ENCODE results near the gene IL20RA. TPM values are rescaled to one million over a fixed set of nuclear protein-coding genes. Genes with fewer than 3 reads are reported as not detected.

IL20RA gene
- total RNA-seq, 2 experiments from 2014 or later = not detected

DNA sequence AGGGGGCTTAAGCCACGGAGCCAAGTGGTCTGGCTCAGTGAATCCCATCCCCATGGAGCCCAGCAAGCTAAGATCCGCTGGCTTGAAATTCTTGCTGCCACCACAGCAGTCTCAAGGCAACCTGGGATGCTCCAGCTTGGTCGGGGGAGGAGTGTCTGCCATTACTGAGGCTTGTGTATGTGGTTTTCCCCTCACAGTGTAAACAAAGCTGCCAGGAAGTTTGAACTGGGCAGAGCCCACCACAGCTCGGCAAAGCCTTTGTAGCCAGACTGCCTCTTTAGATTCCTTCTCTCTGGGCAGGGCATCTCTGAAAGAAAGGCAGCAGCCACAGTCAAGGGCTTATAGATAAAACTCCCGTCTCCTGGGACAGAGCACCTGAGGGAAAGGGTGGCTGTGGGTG lies 25.5 kb upstream of the IL20RA start:
- H3K36me3 Mint-ChIP-seq = no peaks in the 10 kb centered on the region
- H3K27ac Mint-ChIP-seq = no peak overlapping the region
- peaks cover 2% of the 10 kb centered on the region for H3K9me3 Mint-ChIP-seq
- no peak for DNase-seq
- no peak overlapping the region for H3K4me3 Mint-ChIP-seq
- POLR2A ChIA-PET = no interaction called here
- no peak for ATAC-seq (ENCODE audit: low read depth)
- H3K27me3 Mint-ChIP-seq = peaks cover 75% of the 10 kb centered on the region
- H3K4me1 Mint-ChIP-seq = no peaks in the 10 kb centered on the region

DNA sequence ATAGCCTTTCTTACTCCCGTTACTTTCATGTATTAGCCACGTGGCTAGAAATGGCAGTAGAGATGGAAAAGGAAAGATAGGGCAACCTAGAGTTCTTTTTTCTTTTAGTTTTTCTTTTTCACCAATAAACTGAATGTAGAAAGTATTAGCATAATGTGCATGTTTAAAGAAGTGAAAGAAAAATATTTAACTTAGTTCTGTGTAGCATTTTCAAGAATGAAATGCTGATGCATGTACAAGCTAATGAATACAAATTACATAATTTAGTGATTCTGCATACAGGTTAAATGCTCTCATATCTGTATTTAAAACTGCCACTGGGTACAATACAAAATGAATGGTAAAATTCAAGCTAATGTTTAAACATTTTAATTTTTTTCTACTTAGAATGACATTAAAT lies 22.6 kb upstream of the IL20RA start:
- Mint-ChIP-seq H3K36me3 (no peaks in the 10 kb centered on the region), H3K27ac (no peak overlapping the region), H3K9me3 (peaks cover 2% of the 10 kb centered on the region), H3K4me3 (no peak overlapping the region), H3K4me1 (no peaks in the 10 kb centered on the region), H3K27me3 (peaks cover 62% of the 10 kb centered on the region)
- DNase-seq (no peak), ATAC-seq (ENCODE audit: low read depth) (no peak)
- POLR2A ChIA-PET = no interaction called here

DNA sequence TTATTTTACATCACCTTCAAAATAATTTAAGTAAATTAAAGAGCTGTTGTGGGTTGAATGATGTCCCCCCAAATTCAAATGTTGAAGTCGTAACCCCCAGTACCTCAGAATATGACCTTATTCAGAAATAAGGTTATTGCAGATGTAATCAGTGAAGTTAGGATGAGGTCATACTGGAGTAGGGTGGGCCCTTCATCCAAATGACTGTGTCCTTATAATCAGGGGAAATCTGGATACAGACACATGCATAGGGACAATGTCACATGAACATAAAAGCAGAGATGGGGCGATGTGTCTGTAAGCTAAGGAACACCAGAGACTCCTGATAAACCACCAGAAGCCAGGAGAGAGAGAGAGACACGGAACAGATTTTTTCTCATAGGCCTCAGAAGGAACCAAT lies 13.3 kb upstream of the IL20RA start:
- no peaks in the 10 kb centered on the region for H3K36me3 Mint-ChIP-seq
- no peak overlapping the region for H3K27ac Mint-ChIP-seq
- H3K27me3 Mint-ChIP-seq = peaks cover 37% of the 10 kb centered on the region
- no peak for ATAC-seq (ENCODE audit: low read depth)
- no peak for DNase-seq
- POLR2A ChIA-PET = no interaction called here
- no peak overlapping the region for H3K4me3 Mint-ChIP-seq
- no peaks in the 10 kb centered on the region for H3K9me3 Mint-ChIP-seq
- no peaks in the 10 kb centered on the region for H3K4me1 Mint-ChIP-seq

DNA sequence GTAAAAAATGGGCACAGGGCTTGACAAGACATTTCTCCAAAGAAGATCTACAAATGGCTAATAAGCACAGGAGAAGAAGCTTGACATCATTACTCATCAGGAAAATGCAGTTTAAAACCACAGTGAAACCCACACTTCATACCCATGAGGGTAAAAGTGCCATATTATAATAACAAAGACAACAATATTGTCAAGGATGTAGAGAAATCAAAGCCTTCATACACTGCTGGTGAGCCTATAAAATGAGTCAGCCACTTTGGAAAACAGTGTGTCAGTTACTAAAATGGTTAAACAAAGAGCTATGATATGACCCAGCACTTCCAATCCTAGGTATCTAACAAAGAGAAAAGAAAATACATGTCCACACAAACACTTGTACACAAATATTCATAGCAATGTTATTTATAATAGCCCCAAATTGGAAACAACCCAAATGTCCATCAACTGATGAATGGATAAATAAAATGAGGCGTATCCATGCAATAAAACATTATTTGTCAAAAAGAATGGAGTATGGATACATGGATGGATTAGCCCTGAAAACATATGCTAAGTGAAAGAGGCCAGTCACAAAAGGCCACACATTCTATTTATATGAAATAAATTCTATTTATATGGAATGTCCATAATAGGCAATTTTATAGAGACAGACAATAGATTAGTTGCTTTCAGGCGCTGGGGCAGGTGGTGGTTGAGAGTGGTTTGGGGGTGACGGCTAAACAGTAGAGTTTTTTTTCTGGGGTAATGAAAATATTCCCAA lies 11.5 kb upstream of the IL20RA start:
- POLR2A ChIA-PET = no interaction called here
- no peak for ATAC-seq (ENCODE audit: low read depth)

DNA sequence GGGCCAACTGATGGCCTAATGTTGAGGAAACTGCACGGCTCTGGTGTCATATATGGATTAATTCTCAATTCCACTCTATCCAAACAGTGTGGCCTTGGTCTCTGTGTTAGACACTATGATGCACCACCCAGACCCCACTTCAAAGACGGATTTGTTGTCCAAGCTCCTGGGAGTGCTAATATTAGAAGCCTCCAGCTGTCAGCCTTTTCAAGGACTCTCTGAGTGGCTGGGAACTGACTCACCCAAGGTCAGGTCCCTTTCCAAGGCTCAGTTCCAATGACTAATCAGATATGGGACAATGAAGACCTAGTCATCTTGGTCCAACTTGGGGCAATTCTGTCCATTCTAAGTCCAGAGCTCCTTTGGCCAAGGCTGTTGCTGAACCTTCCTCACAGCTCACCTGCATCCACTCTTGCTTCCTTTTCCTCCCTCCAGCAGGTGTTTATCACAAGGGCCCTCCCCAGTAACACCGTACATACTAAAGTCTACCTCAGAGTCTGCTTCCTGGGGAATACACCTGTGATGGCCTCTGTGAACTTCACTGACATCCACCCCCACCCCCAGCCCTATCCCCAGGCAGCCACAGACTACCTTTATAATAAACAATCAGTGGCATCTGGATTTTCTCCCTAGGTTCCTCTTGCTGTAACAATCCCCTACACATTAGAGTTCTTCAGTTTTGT lies 7.2 kb upstream of the IL20RA start:
- Mint-ChIP-seq H3K27ac (no peak overlapping the region), H3K9me3 (no peaks in the 10 kb centered on the region), H3K27me3 (peaks cover 87% of the 10 kb centered on the region), H3K4me1 (no peaks in the 10 kb centered on the region), H3K36me3 (no peaks in the 10 kb centered on the region), H3K4me3 (no peak overlapping the region)
- POLR2A ChIA-PET = no interaction called here
- ATAC-seq (ENCODE audit: low read depth) = no peak
- DNase-seq = no peak

More for the DNA sequence above, 11.5 kb upstream of the IL20RA start:
- Mint-ChIP-seq H3K9me3 (no peaks in the 10 kb centered on the region), H3K4me3 (no peak overlapping the region), H3K4me1 (no peaks in the 10 kb centered on the region), H3K27me3 (peaks cover 52% of the 10 kb centered on the region), H3K27ac (no peak overlapping the region), H3K36me3 (no peaks in the 10 kb centered on the region)
- DNase-seq = no peak

DNA sequence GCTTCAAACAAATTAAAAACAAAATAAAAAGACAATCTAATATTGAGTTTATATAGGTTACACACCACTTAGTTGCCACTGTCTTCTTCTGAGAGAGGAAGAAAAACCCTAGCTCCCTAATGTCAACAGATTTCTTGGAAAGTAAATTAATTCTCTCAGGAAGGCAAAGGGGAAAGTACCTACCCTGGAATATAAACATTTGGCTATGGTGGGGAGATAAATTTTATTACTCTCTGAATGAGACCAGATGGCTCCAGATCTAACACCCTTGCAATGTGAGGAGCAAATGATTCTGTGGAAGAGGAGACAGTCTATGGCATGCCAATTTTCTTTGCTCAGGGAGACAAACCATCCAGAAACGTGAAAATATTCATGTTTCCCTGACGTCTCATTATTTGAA lies 4.3 kb upstream of the IL20RA start:
- H3K9me3 Mint-ChIP-seq = no peaks in the 10 kb centered on the region
- H3K27ac Mint-ChIP-seq = no peak overlapping the region
- POLR2A ChIA-PET = no interaction called here
- no peaks in the 10 kb centered on the region for H3K36me3 Mint-ChIP-seq
- no peak for DNase-seq
- peaks cover 78% of the 10 kb centered on the region for H3K27me3 Mint-ChIP-seq
- peaks cover 3% of the 10 kb centered on the region for H3K4me1 Mint-ChIP-seq
- no peak overlapping the region for H3K4me3 Mint-ChIP-seq
- no peak for ATAC-seq (ENCODE audit: low read depth)

DNA sequence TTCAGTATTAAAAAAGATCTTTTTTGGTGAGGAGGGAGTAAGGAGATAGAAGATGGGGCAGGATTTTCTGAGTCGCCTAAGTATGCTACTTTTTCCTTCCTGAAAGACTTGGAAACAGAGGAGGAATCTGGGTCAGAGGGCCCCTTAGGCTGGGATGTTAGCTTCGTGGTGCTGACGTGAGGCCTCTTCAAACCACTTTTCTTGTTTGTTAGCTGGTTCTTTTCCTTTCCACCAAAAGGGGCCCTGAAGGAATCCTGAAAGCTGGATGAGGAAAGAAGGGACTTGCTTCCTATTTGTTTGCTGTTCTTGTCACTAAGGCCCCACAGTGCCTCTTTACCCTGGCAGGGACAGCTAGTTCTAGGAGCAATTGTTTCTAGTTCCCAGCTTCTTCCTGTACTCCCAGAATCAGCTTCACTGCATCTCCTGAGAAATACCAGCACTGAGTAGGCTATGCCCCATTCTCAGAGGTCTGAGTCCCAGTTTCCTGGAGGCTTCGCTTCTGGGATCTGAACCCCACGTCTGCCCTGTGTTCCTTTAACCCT lies 2.2 kb upstream of the IL20RA start:
- ATAC-seq (ENCODE audit: low read depth) (no peak), DNase-seq (no peak)
- Mint-ChIP-seq H3K4me1 (peaks cover 5% of the 10 kb centered on the region), H3K36me3 (no peaks in the 10 kb centered on the region), H3K9me3 (no peaks in the 10 kb centered on the region), H3K27ac (no peak overlapping the region), H3K4me3 (no peak overlapping the region), H3K27me3 (peaks cover 85% of the 10 kb centered on the region)
- POLR2A ChIA-PET = no interaction called here

DNA sequence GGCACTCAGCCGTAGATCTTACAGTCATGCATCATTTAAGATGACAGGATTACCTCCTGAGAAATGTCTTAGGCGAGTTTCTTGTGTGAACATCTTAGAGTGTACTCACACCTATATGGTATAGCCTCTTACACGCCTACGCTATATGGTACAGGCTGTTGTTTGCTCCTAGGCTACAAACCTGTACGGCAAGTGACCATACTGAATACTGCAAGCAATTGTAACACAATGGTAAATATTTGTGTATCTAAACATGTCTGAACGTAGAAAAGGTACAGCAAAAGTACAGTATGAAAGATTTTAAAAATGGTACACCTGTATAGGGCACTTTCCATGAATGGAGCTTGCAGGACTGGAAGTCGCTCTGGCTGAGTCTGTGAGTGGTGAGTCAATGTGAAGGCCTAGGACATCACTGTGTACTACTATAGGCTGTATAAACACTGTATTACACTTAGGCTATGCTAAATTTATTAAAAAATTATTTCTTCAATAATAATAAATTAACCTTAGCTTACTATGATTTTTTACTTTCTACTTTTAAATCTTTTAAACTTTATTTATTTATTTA lies 541 bp upstream of the IL20RA start:
- H3K27ac Mint-ChIP-seq = no peak overlapping the region
- H3K4me1 Mint-ChIP-seq = peaks cover 5% of the 10 kb centered on the region
- POLR2A ChIA-PET = no interaction called here
- DNase-seq (no peak), ATAC-seq (ENCODE audit: low read depth) (no peak)
- peak overlapping the region; percentile 68 for H3K4me3 Mint-ChIP-seq
- no peaks in the 10 kb centered on the region for H3K9me3 Mint-ChIP-seq
- H3K27me3 Mint-ChIP-seq = peaks cover 88% of the 10 kb centered on the region
- no peaks in the 10 kb centered on the region for H3K36me3 Mint-ChIP-seq

DNA sequence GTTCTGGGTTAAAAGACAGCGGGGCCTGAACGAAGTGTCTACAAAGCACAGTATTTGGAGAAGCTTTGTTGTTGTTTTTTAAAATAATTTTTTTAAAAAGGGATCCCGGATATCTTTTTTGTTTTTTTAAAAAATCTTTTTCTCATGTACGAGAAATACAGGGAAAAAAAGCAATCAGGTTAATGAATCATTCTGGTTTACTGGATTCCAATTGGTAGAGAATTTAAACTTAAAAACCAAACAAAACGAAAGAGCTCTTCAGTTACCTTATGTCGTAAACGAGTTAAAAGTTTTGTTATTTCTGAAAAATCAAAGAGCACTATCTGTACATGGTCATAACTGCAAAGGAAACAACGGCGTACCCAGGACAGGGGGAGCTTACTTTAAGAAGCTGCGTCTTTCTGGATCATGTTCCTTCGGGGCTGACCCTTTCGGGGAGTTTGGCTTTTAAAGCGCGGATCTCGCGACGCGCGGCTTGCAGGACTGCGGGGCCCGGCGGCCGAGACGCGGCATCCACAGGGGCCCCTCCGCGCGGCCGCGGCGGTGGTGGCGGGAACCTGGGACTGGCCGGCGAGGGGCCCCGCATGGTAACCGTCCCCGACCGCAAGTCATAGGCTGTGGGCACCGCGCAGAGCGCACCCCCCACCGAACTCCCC lies 927 bp downstream of the IL20RA start:
- peak; percentile 41 for DNase-seq

DNA sequence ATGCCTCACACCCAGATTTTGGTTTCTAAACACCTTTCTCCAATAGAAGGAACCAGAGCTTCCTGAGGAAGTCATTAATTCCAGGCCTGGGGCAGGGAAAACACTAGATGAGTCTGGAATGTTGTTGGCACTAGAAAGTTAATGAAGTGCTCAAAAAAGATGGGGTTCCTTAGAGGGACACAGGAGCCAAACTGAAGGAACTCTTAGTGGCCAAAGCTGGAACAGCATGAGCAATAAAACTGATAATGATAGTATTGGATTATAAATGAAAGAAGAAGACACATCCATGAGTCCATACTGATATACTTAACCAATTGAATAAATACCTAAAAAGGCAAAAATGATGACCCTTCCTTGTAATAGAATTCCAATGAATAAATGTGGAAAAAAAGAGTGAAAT lies 4.4 kb downstream of the IL20RA start:
- POLR2A ChIA-PET = no interaction called here
- peaks cover 8% of the 10 kb centered on the region for H3K4me1 Mint-ChIP-seq
- H3K27me3 Mint-ChIP-seq = peaks cover 88% of the 10 kb centered on the region
- ATAC-seq (ENCODE audit: low read depth) = no peak
- peaks cover 4% of the 10 kb centered on the region for H3K9me3 Mint-ChIP-seq
- no peak for DNase-seq
- no peaks in the 10 kb centered on the region for H3K36me3 Mint-ChIP-seq
- no peak overlapping the region for H3K4me3 Mint-ChIP-seq
- no peak overlapping the region for H3K27ac Mint-ChIP-seq

More for the DNA sequence above, 927 bp downstream of the IL20RA start:
- peaks cover 88% of the 10 kb centered on the region for H3K27me3 Mint-ChIP-seq
- H3K36me3 Mint-ChIP-seq = no peaks in the 10 kb centered on the region
- peaks cover 2% of the 10 kb centered on the region for H3K9me3 Mint-ChIP-seq
- H3K4me3 Mint-ChIP-seq = peak overlapping the region; percentile 76
- H3K4me1 Mint-ChIP-seq = peaks cover 5% of the 10 kb centered on the region
- ATAC-seq (ENCODE audit: low read depth) = peak; percentile 48
- H3K27ac Mint-ChIP-seq = no peak overlapping the region
- POLR2A ChIA-PET = no interaction called here

DNA sequence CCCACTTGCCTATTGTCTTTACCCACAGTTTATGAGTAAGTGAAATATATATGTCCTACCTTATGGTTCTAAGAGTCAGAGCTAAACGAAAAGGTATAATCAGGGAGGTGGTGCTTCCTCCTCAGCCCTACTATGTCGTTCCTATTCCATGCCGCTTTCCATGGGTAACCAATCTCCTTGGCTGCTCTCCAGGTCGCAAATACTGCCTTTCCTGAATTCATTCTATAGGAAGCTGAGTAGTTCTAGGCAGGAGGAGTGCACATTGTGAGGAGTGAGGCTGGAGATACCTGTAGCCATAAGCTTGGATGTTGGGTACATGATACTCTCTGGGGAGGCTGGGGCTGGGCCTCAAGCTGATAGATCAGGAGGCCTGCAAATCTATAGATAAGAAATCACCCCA lies 5.8 kb downstream of the IL20RA start:
- POLR2A ChIA-PET = interaction anchor here (0.5 kb wide), 1 partner anchor 269 kb away, joined by 3 read pairs; no protein-coding TSS in a partner anchor
- H3K4me1 Mint-ChIP-seq = peaks cover 8% of the 10 kb centered on the region

DNA sequence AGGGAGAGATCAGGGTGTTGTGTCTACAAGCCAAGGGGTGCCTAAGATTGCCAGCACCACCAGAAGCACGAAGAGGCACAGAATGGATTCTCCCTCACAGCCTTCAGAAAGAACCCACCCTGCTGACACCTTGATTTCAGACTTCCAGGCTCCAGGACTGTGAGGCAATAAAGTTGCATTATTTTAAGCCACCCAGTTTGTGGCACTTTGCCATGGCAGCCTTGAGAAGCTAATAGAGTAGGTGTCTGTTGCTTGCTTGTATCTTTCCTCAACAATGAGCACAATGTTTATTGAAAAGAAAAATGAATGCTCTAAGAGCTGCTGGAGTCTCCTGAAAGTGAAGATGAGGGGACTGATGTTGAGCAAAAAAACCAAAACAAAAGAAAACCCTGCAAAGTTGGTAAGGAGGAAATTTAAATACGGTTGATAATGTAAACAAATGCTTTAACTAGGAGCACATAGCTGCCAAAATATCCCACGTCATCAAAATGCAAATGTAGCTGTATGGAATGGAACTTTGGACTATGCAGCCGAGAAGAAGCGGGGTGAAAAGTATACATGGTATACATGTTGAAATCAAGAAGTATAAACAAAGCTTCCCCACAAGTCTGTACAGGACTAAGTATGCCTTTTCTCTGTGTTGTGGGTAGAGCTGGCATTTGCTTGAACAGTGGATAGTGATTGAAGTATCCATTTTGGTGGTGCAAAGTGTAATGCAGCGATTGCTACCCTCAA lies 8.0 kb downstream of the IL20RA start:
- peaks cover 21% of the 10 kb centered on the region for H3K4me1 Mint-ChIP-seq
- H3K36me3 Mint-ChIP-seq = no peaks in the 10 kb centered on the region
- no peak overlapping the region for H3K27ac Mint-ChIP-seq
- peaks cover 7% of the 10 kb centered on the region for H3K9me3 Mint-ChIP-seq
- no peak for DNase-seq
- ATAC-seq (ENCODE audit: low read depth) = no peak
- no peak overlapping the region for H3K4me3 Mint-ChIP-seq
- H3K27me3 Mint-ChIP-seq = peaks cover 89% of the 10 kb centered on the region
- POLR2A ChIA-PET = no interaction called here

More for the DNA sequence above, 5.8 kb downstream of the IL20RA start:
- Mint-ChIP-seq H3K4me3 (no peak overlapping the region), H3K36me3 (no peaks in the 10 kb centered on the region), H3K27ac (no peak overlapping the region), H3K27me3 (peaks cover 89% of the 10 kb centered on the region), H3K9me3 (peaks cover 4% of the 10 kb centered on the region)
- DNase-seq (no peak), ATAC-seq (ENCODE audit: low read depth) (no peak)

DNA sequence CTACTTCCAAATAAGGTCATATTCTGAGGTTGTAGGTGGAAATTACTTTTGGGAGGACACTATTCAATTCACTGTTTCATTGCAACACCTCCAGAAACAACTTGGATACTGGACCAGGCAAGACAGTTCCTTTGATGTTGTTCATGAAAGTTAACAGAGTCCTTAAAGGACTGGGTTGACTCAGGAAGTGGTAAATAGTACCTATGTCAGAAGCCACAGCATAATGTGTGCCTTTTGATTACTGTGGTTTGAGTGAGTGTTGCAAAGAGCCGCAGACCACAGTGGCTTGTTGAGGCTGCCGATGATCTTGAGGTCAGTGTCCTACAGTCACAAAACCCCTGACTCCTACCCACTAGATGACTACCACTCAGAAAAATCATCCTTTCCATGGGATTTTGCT lies 10.9 kb downstream of the IL20RA start:
- peaks cover 7% of the 10 kb centered on the region for H3K9me3 Mint-ChIP-seq
- ATAC-seq (ENCODE audit: low read depth) (peak; percentile 92), DNase-seq (peak; percentile 69)
- H3K27ac Mint-ChIP-seq = peak overlapping the region; percentile 37
- H3K36me3 Mint-ChIP-seq = no peaks in the 10 kb centered on the region
- POLR2A ChIA-PET = interaction anchor here (0.7 kb wide), 1 partner anchor 9 kb away, joined by 3 read pairs; no protein-coding TSS in a partner anchor
- H3K4me3 Mint-ChIP-seq = no peak overlapping the region
- peaks cover 85% of the 10 kb centered on the region for H3K27me3 Mint-ChIP-seq
- H3K4me1 Mint-ChIP-seq = peaks cover 21% of the 10 kb centered on the region
